GM19438 (cell line): ENCODE data around the gene GM2A.

ENCODE experiments used
- ATAC-seq: cut with Tn5 transposase; IDR thresholded peaks from one replicate; pipeline ENCODE4 v1.9.1; 2021; ENCODE audit warnings: low read depth; ENCODE audit not compliant: unreplicated experiment

Gene GM2A

GRCh38 chr5:151252762-151253604 is at the start of gene GM2A:
Gene GM2A (plus strand): TSS chr5:151253185. CDS start chr5:151253217, 32 bp downstream.
- ATAC-seq: peak; percentile 74

- ATAC-seq: no peak
Observed at GRCh38 chr5:151204051-151204450, 48.9 kb upstream of the GM2A start.

GRCh38 chr5:151205411-151205810 is 47.6 kb upstream of the GM2A start:
- ATAC-seq: no peak

- no peak for ATAC-seq
Observed at GRCh38 chr5:151208481-151208914, 44.5 kb upstream of the GM2A start.

- no peak for ATAC-seq
Observed at GRCh38 chr5:151212406-151212798, 40.6 kb upstream of the GM2A start.

- ATAC-seq: peak; percentile 74
Observed at GRCh38 chr5:151213803-151214613, 39.0 kb upstream of the GM2A start.

- peak; percentile 47 for ATAC-seq
Observed at GRCh38 chr5:151214614-151215545, 38.1 kb upstream of the GM2A start.

GRCh38 chr5:151215546-151215880 is 37.5 kb upstream of the GM2A start:
- ATAC-seq: no peak

GRCh38 chr5:151216781-151217180 is 36.2 kb upstream of the GM2A start:
- ATAC-seq: no peak

- ATAC-seq: no peak
Observed at GRCh38 chr5:151218177-151218576, 34.8 kb upstream of the GM2A start.

- no peak for ATAC-seq
Observed at GRCh38 chr5:151219138-151219537, 33.8 kb upstream of the GM2A start.

- ATAC-seq: no peak
Observed at GRCh38 chr5:151219789-151220188, 33.2 kb upstream of the GM2A start.

GRCh38 chr5:151221574-151221973 is 31.4 kb upstream of the GM2A start:
- no peak for ATAC-seq

GRCh38 chr5:151222054-151222789 is 30.8 kb upstream of the GM2A start:
- ATAC-seq: no peak

GRCh38 chr5:151222790-151223446 is 30.1 kb upstream of the GM2A start:
- ATAC-seq: peak; percentile 73

GRCh38 chr5:151223447-151224264 is 29.3 kb upstream of the GM2A start, which contains the start of gene CCDC69:
Gene CCDC69 (minus strand): TSS chr5:151224092. CDS start chr5:151223970, 122 bp downstream.
- peak; percentile 67 for ATAC-seq

GRCh38 chr5:151224372-151224771 is 28.6 kb upstream of the GM2A start:
- no peak for ATAC-seq

- ATAC-seq: no peak
Observed at GRCh38 chr5:151225071-151225470, 27.9 kb upstream of the GM2A start.
